ENCODE measurements around the gene AGBL1. TPM values are rescaled to one million over a fixed set of nuclear protein-coding genes. Genes with fewer than 3 reads are reported as not detected.

AGBL1 gene
- total and polyA plus RNA-seq, 2 experiments from 2014 or later = 0.06 to 0.11 TPM

GRCh38 chr15:86059851-86060250, 19.8 kb upstream of the AGBL1 start:
- Histone ChIP-seq H3K4me1 (ENCODE audit: low read depth) (no peaks in the 10 kb centered on the region), H3K9me3 (ENCODE audit: low read depth) (no peaks in the 10 kb centered on the region), H3K36me3 (no peaks in the 10 kb centered on the region), H3K27ac (no peak overlapping the region), H3K27me3 (no peaks in the 10 kb centered on the region), H3K4me3 (no peak overlapping the region)
- TF ChIP-seq, protein P1, sequence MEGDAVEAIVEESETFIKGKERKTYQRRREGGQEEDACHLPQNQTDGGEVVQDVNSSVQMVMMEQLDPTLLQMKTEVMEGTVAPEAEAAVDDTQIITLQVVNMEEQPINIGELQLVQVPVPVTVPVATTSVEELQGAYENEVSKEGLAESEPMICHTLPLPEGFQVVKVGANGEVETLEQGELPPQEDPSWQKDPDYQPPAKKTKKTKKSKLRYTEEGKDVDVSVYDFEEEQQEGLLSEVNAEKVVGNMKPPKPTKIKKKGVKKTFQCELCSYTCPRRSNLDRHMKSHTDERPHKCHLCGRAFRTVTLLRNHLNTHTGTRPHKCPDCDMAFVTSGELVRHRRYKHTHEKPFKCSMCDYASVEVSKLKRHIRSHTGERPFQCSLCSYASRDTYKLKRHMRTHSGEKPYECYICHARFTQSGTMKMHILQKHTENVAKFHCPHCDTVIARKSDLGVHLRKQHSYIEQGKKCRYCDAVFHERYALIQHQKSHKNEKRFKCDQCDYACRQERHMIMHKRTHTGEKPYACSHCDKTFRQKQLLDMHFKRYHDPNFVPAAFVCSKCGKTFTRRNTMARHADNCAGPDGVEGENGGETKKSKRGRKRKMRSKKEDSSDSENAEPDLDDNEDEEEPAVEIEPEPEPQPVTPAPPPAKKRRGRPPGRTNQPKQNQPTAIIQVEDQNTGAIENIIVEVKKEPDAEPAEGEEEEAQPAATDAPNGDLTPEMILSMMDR (IDR thresholded peaks at IDR 0.05; ENCODE audit: low read depth, low read length) = no peak
- no peak for DNase-seq (ENCODE audit: low read depth in 1 of 2, low spot score in 1 of 2)

DNA sequence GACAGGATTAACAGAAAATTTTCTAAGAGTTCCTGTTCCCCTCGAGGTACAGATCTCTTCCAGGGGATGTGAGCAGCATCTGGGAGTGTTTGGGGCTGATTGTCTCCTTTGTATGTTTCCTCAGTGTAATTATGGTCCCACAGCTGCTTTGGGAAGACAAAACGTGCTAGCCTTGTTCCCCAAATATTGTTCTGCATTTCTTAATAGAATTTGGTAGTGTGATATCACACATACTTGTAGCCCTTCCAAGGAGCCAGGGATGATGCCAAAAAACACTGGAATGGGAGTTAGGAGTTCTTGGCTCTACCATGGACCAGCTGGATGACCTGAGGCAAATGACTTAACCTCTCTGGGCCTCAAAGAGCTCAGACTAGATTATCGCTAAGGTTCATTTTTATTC, 19.0 kb upstream of the AGBL1 start:
- H3K27ac ChIP-seq = no peak overlapping the region
- TF ChIP-seq, protein P1 (IDR thresholded peaks at IDR 0.05; ENCODE audit: low read depth, low read length) = no peak
- H3K4me1 ChIP-seq (ENCODE audit: low read depth) = no peaks in the 10 kb centered on the region
- H3K27me3 ChIP-seq = no peaks in the 10 kb centered on the region
- H3K4me3 ChIP-seq = no peak overlapping the region
- no peak for DNase-seq (ENCODE audit: low read depth in 1 of 2, low spot score in 1 of 2)
- H3K9me3 ChIP-seq (ENCODE audit: low read depth) = no peaks in the 10 kb centered on the region
- no peaks in the 10 kb centered on the region for H3K36me3 ChIP-seq

DNA sequence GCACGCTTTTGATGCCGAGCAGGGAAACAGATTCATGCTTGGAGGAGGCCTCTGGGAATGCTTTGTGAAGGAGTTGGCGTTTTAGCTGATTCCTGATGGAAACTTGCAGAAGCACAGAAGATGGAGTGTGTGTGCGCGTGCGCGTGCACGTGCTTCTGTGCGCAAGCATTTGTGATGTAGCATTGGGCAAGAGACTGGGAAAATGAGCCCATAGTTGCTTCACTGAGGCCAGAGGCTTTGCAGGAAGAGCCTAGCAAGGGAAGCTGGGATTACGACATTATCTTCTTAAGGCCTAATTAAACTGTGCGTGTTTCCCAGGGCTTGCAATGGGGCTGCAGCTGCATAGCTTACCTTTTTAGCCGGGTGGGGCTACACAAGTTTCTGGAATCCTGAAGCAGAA, 18.1 kb upstream of the AGBL1 start:
- H3K4me1 ChIP-seq (ENCODE audit: low read depth) = no peaks in the 10 kb centered on the region
- no peak overlapping the region for H3K27ac ChIP-seq
- H3K9me3 ChIP-seq (ENCODE audit: low read depth) = no peaks in the 10 kb centered on the region
- no peak overlapping the region for H3K4me3 ChIP-seq
- TF ChIP-seq, protein P1 (IDR thresholded peaks at IDR 0.05; ENCODE audit: low read depth, low read length) = no peak
- no peak for DNase-seq (ENCODE audit: low read depth in 1 of 2, low spot score in 1 of 2)
- H3K27me3 ChIP-seq = no peaks in the 10 kb centered on the region
- no peaks in the 10 kb centered on the region for H3K36me3 ChIP-seq

GRCh38 chr15:86062646-86063243, 16.9 kb upstream of the AGBL1 start:
- Histone ChIP-seq H3K36me3 (no peaks in the 10 kb centered on the region), H3K27ac (no peak overlapping the region), H3K27me3 (no peaks in the 10 kb centered on the region), H3K4me1 (ENCODE audit: low read depth) (no peaks in the 10 kb centered on the region), H3K9me3 (ENCODE audit: low read depth) (no peaks in the 10 kb centered on the region), H3K4me3 (no peak overlapping the region)
- no peak for DNase-seq (ENCODE audit: low read depth in 1 of 2, low spot score in 1 of 2)
- TF ChIP-seq, protein P1 (IDR thresholded peaks at IDR 0.05; ENCODE audit: low read depth, low read length) = no peak

- H3K4me1 ChIP-seq (ENCODE audit: low read depth) = no peaks in the 10 kb centered on the region
- no peak overlapping the region for H3K27ac ChIP-seq
- TF ChIP-seq, protein P1 (IDR thresholded peaks at IDR 0.05; ENCODE audit: low read depth, low read length) = no peak
- H3K4me3 ChIP-seq = no peak overlapping the region
- no peaks in the 10 kb centered on the region for H3K27me3 ChIP-seq
- no peak for DNase-seq (ENCODE audit: low read depth in 1 of 2, low spot score in 1 of 2)
- no peaks in the 10 kb centered on the region for H3K9me3 ChIP-seq (ENCODE audit: low read depth)
- no peaks in the 10 kb centered on the region for H3K36me3 ChIP-seq
Observed at GRCh38 chr15:86063356-86064095, 16.1 kb upstream of the AGBL1 start.

Measured in cardiac muscle cell (in vitro differentiated cells and primary cell).